Activated naive CD4-positive, alpha-beta T cell treated with anti-CD3 and anti-CD28 coated beads for 36 hours (primary cell): ENCODE measurements around the gene COQ8A. TPM values are rescaled to one million over a fixed set of nuclear protein-coding genes. Genes with fewer than 3 reads are reported as not detected.

Experiments
- CTCF ChIA-PET: fragments of 350-600 bp; sonication (Branson Sonifier 250); formaldehyde crosslinking; loops from one replicate; lab custom pipeline; 2021; ENCODE audit warnings: antibody characterized with exemption; lab: Charles Lee
- DNase-seq: peaks from one replicate; pipeline ENCODE4 v3.0.0-alpha.2; 2020
- H3K27ac Mint-ChIP-seq: one replicate; pipeline ENCODE4 v1.8.0; 2021; ENCODE audit warnings: mild to moderate bottlenecking, mixed read lengths
- H3K27me3 Mint-ChIP-seq: one replicate; pipeline ENCODE4 v1.8.0; 2021; ENCODE audit warnings: low read depth, mixed read lengths
- H3K36me3 Mint-ChIP-seq: one replicate; pipeline ENCODE4 v1.8.0; 2021; ENCODE audit warnings: low read depth, mixed read lengths
- H3K4me1 Mint-ChIP-seq: one replicate; pipeline ENCODE4 v1.8.0; 2021; ENCODE audit warnings: low read depth, mixed read lengths
- H3K4me3 Mint-ChIP-seq: one replicate; pipeline ENCODE4 v1.8.0; 2021; ENCODE audit warnings: mild to moderate bottlenecking, moderate library complexity, mixed read lengths
- H3K9me3 Mint-ChIP-seq: one replicate; pipeline ENCODE4 v1.8.0; 2021; ENCODE audit warnings: mixed read lengths
- intact Hi-C: fragments of 100-400 bp; cut with micrococcal nuclease; formaldehyde crosslinking; loops from one replicate; pipeline ENCODE4 v1.15.1; 2023
- total RNA-seq, 2 experiments: library from RNA; stranded (reverse); gene quantifications; one replicate each; pipeline ENCODE4 v1.2.3, GENCODE V29; 2021

The COQ8A gene
- total RNA-seq, 2 experiments from 2014 or later: 24.8 to 26.5 TPM

- peaks cover 2% of the 10 kb centered on the region for H3K36me3 Mint-ChIP-seq
- H3K9me3 Mint-ChIP-seq: no peaks in the 10 kb centered on the region
- no peak overlapping the region for H3K4me3 Mint-ChIP-seq
- intact Hi-C loops: no loop called here
- peaks cover 22% of the 10 kb centered on the region for H3K4me1 Mint-ChIP-seq
- DNase-seq: no peak
- H3K27me3 Mint-ChIP-seq: no peaks in the 10 kb centered on the region
- CTCF ChIA-PET: no interaction called here
- no peak overlapping the region for H3K27ac Mint-ChIP-seq
Measured at GRCh38 chr1:226956942-226957713, 17.0 kb downstream of the COQ8A start.

DNA sequence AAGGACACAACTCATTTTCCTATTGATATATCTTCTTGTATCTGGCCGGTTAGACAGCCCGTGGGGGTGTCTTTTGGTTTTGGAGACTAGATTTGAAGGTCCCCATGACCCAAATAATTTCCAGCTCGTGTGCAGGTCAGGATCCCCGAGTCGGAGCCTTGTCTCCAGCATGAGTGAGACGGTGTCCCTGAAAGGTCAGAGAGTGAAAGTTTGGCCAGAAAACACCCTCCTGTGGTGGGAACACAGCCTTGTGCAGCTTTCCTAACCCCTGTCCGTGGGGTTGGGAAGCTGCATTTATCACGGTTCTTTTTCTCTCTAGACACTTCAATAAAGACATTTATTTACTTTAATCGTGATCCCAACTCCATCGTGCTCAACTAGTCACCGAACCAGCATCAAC, 17.6 kb downstream of the COQ8A start:
- no peak for DNase-seq
- Mint-ChIP-seq H3K27me3 (no peaks in the 10 kb centered on the region), H3K27ac (no peak overlapping the region), H3K36me3 (peaks cover 2% of the 10 kb centered on the region), H3K9me3 (no peaks in the 10 kb centered on the region), H3K4me1 (peaks cover 22% of the 10 kb centered on the region), H3K4me3 (no peak overlapping the region)
- CTCF ChIA-PET: no interaction called here
- intact Hi-C loops: no loop called here

DNA sequence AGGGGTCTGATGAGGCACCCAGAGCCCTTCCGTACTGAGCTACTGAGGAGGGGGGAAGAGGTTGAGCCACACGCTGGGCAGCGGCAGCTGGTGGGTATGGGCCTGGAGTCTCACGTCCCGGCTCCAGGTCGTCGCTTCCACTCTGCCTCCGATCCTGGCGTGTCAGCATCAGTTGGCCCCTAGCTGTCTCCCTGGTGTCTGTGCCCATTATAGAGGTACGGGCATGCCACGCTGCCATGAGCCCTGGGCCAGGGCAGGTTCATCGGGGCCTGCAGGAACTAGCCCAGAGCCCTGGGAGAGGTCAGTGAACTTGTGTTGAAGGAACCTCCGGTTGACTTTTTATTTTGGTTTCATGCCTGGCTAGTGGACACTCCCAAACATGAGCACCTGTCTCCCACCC, 18.2 kb downstream of the COQ8A start:
- intact Hi-C loops: no loop called here
- no peak overlapping the region for H3K27ac Mint-ChIP-seq
- no peak overlapping the region for H3K4me3 Mint-ChIP-seq
- H3K4me1 Mint-ChIP-seq: peaks cover 20% of the 10 kb centered on the region
- CTCF ChIA-PET: no interaction called here
- H3K27me3 Mint-ChIP-seq: no peaks in the 10 kb centered on the region
- no peaks in the 10 kb centered on the region for H3K9me3 Mint-ChIP-seq
- no peak for DNase-seq
- peaks cover 2% of the 10 kb centered on the region for H3K36me3 Mint-ChIP-seq

GRCh38 chr1:226960256-226960655, 20.2 kb downstream of the COQ8A start:
- H3K27me3 Mint-ChIP-seq: no peaks in the 10 kb centered on the region
- CTCF ChIA-PET: no interaction called here
- H3K27ac Mint-ChIP-seq: no peak overlapping the region
- H3K4me3 Mint-ChIP-seq: no peak overlapping the region
- no peak for DNase-seq
- intact Hi-C loops: no loop called here
- peaks cover 19% of the 10 kb centered on the region for H3K4me1 Mint-ChIP-seq
- peaks cover 2% of the 10 kb centered on the region for H3K36me3 Mint-ChIP-seq
- H3K9me3 Mint-ChIP-seq: no peaks in the 10 kb centered on the region

GRCh38 chr1:226960944-226961765, 21.1 kb downstream of the COQ8A start:
- Mint-ChIP-seq H3K4me3 (no peak overlapping the region), H3K27me3 (no peaks in the 10 kb centered on the region), H3K9me3 (no peaks in the 10 kb centered on the region), H3K36me3 (peaks cover 3% of the 10 kb centered on the region), H3K27ac (no peak overlapping the region), H3K4me1 (peaks cover 19% of the 10 kb centered on the region)
- intact Hi-C loops: no loop called here
- CTCF ChIA-PET: interaction anchor here (1.0 kb wide), 1 partner anchor 10 kb away, joined by 3 read pairs; no protein-coding TSS in a partner anchor
- DNase-seq: no peak

DNA sequence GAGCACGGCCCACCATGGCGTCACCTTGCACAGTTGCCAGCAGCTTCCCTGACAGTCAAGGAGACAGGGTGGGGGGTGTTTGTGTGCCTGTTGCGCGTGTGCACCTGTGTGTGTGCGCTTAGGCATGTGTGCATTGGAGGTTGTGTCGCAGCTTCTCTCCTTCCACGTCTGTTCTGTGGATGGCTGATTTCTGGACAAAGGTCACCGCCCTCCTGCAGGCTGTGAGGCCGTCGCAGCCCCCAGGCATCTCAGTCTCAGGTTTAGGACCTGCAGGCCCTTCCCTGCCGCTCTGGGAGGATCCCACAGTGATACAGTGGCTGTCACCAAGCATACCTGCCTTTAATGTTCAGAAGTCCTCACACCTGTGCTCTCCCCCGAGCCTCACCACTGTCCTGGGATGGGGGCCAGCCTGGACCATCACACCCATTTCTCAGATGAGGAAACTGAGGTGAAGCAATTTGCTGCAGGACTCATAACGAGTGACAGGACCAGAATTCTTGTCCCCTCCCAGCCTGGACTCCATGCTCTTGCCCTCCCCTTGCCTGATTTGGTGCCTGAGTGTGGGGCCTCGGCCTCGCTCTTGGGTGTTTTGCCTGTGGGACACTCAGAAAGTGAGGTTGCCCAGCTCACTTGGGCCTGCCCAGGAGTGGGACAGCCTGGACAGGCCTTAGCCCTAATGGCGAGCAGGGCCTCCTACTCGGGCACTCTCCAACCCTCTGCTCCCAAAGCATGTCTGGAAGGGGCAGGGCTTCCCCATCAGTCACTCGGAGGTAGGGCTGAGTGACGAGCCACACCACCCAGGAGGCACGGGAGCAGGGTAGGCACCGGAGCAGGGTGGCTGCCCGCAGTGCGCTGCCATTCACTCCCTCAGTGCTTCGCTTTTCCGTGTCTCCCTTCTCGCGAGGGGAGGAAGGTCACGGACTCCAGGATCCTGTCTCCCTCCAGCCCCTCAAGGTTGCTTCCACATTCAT, 22.6 kb downstream of the COQ8A start:
- no peak overlapping the region for H3K4me3 Mint-ChIP-seq
- peaks cover 14% of the 10 kb centered on the region for H3K4me1 Mint-ChIP-seq
- peaks cover 6% of the 10 kb centered on the region for H3K36me3 Mint-ChIP-seq
- intact Hi-C loops: no loop called here
- no peak overlapping the region for H3K27ac Mint-ChIP-seq
- H3K9me3 Mint-ChIP-seq: no peaks in the 10 kb centered on the region
- CTCF ChIA-PET: no interaction called here
- no peak for DNase-seq
- H3K27me3 Mint-ChIP-seq: no peaks in the 10 kb centered on the region

- H3K36me3 Mint-ChIP-seq: peaks cover 15% of the 10 kb centered on the region
- intact Hi-C loops: no loop called here
- CTCF ChIA-PET: no interaction called here
- no peak for DNase-seq
- H3K4me1 Mint-ChIP-seq: peaks cover 9% of the 10 kb centered on the region
- no peak overlapping the region for H3K27ac Mint-ChIP-seq
- no peak overlapping the region for H3K4me3 Mint-ChIP-seq
- no peaks in the 10 kb centered on the region for H3K27me3 Mint-ChIP-seq
- H3K9me3 Mint-ChIP-seq: no peaks in the 10 kb centered on the region
Measured at GRCh38 chr1:226964068-226964425, 24.0 kb downstream of the COQ8A start.

DNA sequence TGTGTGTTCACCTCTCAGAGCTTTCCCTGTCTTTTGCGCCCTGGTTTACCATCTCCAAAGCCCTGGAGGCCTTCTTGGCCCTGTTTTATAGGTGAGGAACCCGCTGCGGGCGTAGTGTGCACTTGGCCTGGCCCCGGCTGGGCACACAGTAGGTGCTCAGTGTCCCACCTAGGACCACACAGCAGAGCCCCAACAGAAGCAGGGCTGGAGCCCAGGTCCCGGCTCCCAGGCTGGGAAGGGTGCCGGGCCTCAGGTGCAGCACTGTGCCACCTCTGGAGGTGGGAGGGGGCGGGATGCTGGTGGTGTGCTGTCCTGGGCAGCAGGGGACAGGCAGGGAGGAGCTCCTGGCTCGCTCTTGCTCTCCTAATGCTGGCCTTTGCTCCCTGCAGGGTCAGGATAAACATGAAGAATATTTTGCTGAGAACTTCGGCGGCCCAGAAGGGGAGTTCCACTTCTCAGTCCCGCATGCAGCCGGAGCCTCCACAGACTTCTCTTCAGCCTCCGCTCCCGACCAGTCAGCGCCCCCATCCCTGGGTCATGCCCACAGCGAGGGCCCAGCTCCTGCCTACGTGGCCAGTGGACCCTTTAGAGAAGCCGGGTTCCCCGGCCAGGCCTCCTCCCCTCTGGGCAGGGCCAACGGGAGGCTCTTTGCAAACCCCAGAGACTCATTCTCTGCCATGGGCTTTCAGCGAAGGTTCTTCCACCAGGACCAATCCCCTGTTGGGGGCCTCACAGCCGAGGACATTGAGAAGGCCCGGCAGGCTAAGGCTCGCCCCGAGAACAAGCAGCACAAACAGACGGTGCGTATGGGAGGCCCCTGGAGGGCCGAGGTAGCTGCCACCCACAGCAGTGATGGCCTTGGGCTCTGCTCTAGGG, 24.8 kb downstream of the COQ8A start:
- intact Hi-C loops: no loop called here
- Mint-ChIP-seq H3K27ac (no peak overlapping the region), H3K4me3 (no peak overlapping the region), H3K27me3 (no peaks in the 10 kb centered on the region), H3K4me1 (peaks cover 6% of the 10 kb centered on the region), H3K36me3 (peaks cover 23% of the 10 kb centered on the region), H3K9me3 (no peaks in the 10 kb centered on the region)
- CTCF ChIA-PET: interaction anchor here (0.6 kb wide), 2 partner anchors 53 to 854 kb away, joined by 5 read pairs; no protein-coding TSS in a partner anchor
- DNase-seq: no peak

GRCh38 chr1:226965581-226966440, 25.7 kb downstream of the COQ8A start:
- no peak overlapping the region for H3K27ac Mint-ChIP-seq
- no peak for DNase-seq
- no peaks in the 10 kb centered on the region for H3K9me3 Mint-ChIP-seq
- H3K4me3 Mint-ChIP-seq: no peak overlapping the region
- H3K4me1 Mint-ChIP-seq: peaks cover 6% of the 10 kb centered on the region
- no peaks in the 10 kb centered on the region for H3K27me3 Mint-ChIP-seq
- H3K36me3 Mint-ChIP-seq: peaks cover 25% of the 10 kb centered on the region
- intact Hi-C loops: no loop called here
- CTCF ChIA-PET: interaction anchor here (0.6 kb wide), 2 partner anchors 54 to 853 kb away, joined by 5 read pairs; no protein-coding TSS in a partner anchor

GRCh38 chr1:226966683-226967082, 26.6 kb downstream of the COQ8A start:
- no peak overlapping the region for H3K4me3 Mint-ChIP-seq
- H3K27ac Mint-ChIP-seq: no peak overlapping the region
- CTCF ChIA-PET: no interaction called here
- no peak for DNase-seq
- peaks cover 2% of the 10 kb centered on the region for H3K4me1 Mint-ChIP-seq
- H3K9me3 Mint-ChIP-seq: peaks cover 2% of the 10 kb centered on the region
- intact Hi-C loops: no loop called here
- peaks cover 27% of the 10 kb centered on the region for H3K36me3 Mint-ChIP-seq
- no peaks in the 10 kb centered on the region for H3K27me3 Mint-ChIP-seq
